GM12878 (cell line): ENCODE results near the gene CA9.

Experiments used
- ASH2L ChIP-seq: fragments of 300-600, 200-600 bp; sonication (generic); IDR thresholded peaks from 2 replicates; pipeline ENCODE4 v1.6.1; 2017; ENCODE audit warnings: low read depth, mild to moderate bottlenecking, borderline replicate concordance
- CHD2 ChIP-seq: IDR thresholded peaks from 2 replicates; pipeline ENCODE4 v1.6.1; 2011; ENCODE audit warnings: low read depth, low read length, improper control_type of control experiment, borderline replicate concordance
- DPF2 ChIP-seq: fragments of 450-650 bp; IDR thresholded peaks from 2 replicates; pipeline ENCODE4 v1.6.1; 2017; ENCODE audit warnings: mild to moderate bottlenecking
- NRF1 ChIP-seq: conservative IDR thresholded peaks from 2 replicates; pipeline ENCODE4 v1.6.1; 2011; ENCODE audit warnings: mild to moderate bottlenecking, low read depth, low read length, improper control_type of control experiment
- SRF ChIP-seq, 2 experiments: IDR thresholded peaks; 2 replicates each; pipeline ENCODE4 v1.6.1; 2011; ENCODE audit warnings: low read depth in 2 of 2, low read length in 2 of 2, mild to moderate bottlenecking in 1 of 2, moderate library complexity in 1 of 2
- TF ChIP-seq, protein P1 (sequence below), 3 experiments: IDR thresholded peaks in 2 of 3; conservative IDR thresholded peaks in 1 of 3; 2 replicates each; pipeline ENCODE4 v1.5.1; 2011; ENCODE audit warnings: low read depth in 3 of 3, low read length in 3 of 3, mild to moderate bottlenecking in 3 of 3, control low read depth in 2 of 3, moderate library complexity in 2 of 3, inconsistent platforms in 1 of 3, mixed read lengths in 1 of 3; ENCODE audit not compliant: control insufficient read depth in 2 of 3, insufficient read depth in 1 of 3; ENCODE audit errors: extremely low read depth in 1 of 3

- TF ChIP-seq, protein P1, sequence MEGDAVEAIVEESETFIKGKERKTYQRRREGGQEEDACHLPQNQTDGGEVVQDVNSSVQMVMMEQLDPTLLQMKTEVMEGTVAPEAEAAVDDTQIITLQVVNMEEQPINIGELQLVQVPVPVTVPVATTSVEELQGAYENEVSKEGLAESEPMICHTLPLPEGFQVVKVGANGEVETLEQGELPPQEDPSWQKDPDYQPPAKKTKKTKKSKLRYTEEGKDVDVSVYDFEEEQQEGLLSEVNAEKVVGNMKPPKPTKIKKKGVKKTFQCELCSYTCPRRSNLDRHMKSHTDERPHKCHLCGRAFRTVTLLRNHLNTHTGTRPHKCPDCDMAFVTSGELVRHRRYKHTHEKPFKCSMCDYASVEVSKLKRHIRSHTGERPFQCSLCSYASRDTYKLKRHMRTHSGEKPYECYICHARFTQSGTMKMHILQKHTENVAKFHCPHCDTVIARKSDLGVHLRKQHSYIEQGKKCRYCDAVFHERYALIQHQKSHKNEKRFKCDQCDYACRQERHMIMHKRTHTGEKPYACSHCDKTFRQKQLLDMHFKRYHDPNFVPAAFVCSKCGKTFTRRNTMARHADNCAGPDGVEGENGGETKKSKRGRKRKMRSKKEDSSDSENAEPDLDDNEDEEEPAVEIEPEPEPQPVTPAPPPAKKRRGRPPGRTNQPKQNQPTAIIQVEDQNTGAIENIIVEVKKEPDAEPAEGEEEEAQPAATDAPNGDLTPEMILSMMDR (IDR thresholded peaks at IDR 0.05 in 2 of 3, conservative IDR thresholded peaks at IDR 0.05 in 1 of 3; ENCODE audit: control insufficient read depth in 2 of 3, extremely low read depth in 1 of 3, insufficient read depth in 1 of 3, low read depth in 3 of 3, low read length in 3 of 3) = no peak
- TF ChIP-seq DPF2 (no peak), ASH2L (no peak), SRF (IDR thresholded peaks at IDR 0.05; ENCODE audit: low read depth in 2 of 2, low read length in 2 of 2) (no peak), NRF1 (no peak), CHD2 (no peak)
Measured at GRCh38 chr9:35669331-35670145, 4.2 kb upstream of the CA9 start.
